HG03342 (cell line): ENCODE results near the gene STAB1.

Experiments used
- ATAC-seq: cut with Tn5 transposase; IDR thresholded peaks from one replicate; pipeline ENCODE4 v1.9.1; 2021; ENCODE audit warnings: mild to moderate bottlenecking, moderate library complexity; ENCODE audit not compliant: unreplicated experiment

Gene STAB1

DNA sequence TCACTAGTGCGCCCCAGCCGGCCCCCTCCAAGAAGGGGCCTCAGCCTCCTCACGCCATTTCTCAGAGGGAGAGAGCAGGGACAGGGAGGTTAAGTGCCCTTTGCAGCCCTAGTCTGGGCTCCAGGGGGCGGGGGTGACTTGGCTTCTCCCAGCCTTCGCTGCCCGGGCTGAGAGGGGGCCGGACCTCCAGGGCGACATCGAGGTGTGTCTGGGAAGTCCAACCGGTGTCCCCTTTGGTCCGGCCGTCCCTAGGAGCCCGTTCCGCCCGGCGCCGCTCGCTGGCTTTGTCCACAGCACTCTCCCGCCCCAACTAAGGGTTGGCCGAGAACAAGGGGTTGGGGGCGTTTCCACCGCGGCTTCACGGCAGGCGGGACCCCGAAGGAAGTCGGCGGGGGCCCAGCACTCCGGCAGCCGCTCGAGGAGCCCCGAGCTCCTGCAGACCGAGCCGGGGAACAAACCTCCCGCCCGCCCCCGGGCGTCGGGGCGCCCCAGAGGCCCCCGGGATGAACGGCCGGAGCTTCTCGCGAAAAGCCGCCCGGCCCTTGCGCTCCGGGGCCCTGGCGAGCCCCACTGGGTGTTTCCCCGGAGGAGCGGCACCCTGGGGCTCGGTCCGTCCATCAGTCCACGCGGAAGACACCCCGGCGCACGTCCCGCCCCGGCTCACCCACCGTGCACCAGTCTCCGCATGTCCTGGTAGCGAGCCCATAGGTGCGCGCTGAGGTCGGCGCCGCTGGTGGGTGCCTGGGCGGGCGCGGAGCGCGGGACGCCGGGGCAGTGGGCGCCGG lies 37.9 kb downstream of the STAB1 start:
- no peak for ATAC-seq

- ATAC-seq = peak; percentile 30
These were observed 38.6 kb downstream of the STAB1 start, which contains the start of gene NT5DC2 for GRCh38 chr3:52533623-52534280. Gene NT5DC2, minus strand, starts transcription at chr3:52533857. Its CDS starts 120 bp downstream, at chr3:52533737.

DNA sequence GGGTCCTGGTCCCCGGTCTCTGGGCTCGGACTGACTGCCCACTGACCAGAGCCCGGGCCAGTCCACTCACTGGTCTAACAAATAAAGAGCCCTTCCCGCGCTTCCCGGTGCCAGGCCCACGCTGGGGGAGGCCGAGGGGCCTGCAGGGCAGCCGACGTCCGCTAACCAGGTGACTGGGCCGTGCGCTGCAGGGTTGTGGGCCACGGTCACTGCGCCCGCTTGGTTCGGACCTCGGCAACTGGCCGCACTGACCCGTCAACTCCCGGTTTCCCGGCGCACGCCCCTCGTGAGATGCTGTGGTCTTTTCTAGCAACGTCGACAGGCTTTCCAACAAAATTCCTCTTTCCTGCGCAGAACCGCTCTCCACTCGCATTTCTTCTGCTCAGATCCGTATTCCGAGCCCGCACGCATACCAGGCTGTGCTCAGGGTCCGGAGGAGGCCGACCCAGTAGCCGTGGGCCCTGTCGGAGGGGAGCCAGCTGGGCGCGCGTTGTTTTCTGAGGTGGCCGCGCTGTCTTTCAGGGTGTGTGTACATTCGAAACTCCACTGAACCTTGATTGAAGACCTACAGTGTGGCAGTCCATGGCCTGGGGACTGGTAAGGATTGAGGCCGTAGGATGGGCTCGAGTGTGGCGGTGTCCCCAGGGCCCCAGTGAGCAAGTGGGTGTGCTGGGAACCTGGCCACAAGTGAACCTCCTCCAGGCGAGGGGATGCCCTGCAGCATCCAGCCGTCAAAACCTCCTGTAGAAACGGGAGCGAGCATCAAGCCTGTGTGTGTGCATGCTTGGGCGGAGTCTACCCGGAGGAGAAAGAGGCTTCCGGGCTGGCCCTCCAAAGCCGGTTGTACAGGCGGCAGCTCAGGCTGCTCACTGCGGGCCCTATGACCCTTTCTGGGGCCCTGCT lies 39.4 kb downstream of the STAB1 start:
- no peak for ATAC-seq

DNA sequence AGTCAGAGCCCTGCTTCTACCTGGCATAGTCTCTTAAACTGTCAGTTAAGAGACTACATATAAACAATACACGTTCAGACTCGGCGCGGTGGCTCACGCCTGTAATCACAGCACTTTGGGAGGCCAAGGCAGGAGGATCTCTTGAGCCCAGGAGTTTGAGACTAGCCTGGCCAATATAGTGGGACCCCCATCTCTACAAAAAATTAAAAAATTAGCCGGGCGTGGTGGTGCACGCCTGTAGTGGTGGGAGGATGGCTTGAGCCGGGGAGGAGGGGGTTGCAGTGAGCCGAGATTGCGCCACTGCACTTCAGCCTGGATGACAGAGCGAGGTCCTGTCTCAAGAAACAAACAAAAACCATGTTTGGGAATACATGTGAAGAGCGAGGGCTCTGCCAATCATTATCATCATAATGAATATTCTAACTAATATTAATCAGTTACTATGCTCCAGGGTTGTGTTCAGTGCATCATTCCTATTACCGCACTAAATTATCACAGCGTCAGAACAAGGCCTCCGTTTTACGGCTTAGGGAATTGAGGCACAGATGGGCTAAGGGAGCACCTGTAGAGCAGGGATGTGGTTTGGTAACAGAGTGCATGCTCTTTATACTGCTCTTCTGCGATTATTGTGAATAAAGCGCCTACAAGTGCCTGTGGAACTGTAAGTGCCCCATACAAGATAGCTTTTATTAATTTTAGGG lies 40.4 kb downstream of the STAB1 start:
- no peak for ATAC-seq

DNA sequence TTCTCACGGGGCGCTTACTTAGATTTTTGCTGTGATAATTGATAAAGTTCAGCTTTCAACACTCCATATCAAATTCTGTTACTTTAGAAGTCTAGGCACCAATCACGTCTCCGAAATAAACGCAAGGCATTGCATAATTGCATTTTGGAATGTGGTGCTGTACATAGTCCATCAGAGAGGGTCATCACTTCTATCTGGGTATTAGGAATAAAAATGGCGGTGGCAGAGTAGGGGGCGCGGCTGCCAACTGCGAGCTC lies 40.9 kb downstream of the STAB1 start:
- no peak for ATAC-seq

DNA sequence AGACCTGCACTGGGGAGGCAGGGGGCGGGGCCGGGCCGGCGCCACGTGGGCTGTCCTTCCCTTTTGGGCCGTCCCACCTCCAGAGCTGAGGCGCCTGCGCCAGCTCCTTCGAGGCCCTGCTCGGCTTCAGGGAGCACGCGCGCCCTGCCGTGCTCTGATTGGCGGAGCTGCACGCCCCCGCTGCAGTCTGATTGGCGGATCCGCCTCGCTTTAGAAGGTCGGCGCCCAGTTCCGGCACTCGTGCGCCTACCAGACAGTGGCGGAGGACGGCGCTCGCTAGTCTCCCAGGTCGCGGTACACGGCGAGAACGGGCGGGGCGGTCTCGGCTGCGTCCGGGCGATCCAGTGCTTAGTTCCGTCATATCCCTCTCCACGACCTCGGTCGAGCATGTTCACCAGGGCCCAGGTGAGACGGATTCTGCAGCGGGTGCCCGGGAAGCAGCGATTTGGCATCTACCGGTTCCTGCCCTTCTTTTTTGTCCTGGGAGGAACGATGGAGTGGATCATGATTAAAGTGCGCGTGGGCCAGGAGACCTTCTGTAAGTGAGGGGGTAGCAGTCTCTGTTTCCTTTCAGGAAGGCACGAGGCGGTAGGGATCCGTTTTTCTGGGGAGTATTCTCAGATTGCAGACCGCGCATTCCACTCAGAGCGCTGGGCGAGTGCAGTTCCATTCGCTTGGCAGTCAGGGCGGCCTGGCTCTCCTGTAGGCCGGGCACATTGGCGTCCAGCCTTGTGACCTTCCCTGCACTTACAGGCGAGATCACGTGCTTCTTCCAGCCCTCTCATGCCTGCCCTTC lies 41.4 kb downstream of the STAB1 start, which contains the start of gene UQCC5:
TSS of gene UQCC5 (plus strand) at position 237 of the 796 bp plus-strand sequence. CDS start at position 388, 151 bp downstream.
- ATAC-seq = peak; percentile 81

GRCh38 chr3:52537165-52537620 lies 42.1 kb downstream of the STAB1 start:
- no peak for ATAC-seq

GRCh38 chr3:52537726-52538421 lies 42.7 kb downstream of the STAB1 start:
- no peak for ATAC-seq

- ATAC-seq = no peak
These were observed 44.0 kb downstream of the STAB1 start for GRCh38 chr3:52539010-52539653.

DNA sequence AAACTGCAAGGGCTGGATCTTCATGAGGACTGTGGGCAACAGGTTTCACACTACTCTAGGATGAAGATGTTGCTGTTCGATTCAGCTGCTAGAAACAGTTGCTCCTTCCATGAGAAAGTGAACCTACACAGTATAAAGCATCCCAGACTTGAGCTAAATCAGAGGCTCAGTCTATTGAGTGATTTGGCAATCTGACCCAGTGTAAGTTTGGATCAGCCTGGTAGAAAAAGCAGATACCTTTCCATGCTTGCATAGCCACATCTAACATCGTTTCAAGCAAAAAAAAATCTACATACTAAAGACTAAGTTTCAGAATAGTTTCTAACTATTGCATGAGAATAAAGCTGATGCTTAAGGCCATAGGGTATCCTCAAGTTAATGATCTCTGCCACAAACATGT lies 45.9 kb downstream of the STAB1 start:
- ATAC-seq = no peak

DNA sequence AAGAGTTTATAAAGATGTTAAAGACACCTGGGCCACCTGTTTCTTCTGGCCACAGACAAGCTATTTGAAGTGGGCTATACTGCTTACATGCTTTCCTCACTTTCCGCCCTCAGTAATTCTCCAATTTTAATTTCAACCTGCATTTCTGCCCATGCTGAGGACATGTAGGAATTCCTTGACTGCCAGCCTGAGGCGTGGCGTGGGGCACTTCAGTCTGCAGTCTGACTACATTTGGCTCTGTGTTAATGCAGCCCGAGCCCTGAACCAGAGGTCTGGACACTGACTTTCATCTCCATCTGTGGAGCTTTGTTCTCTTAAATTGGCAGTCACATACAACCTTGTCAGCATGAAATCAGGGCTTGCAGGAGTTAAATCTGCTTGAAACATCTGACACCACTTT lies 49.8 kb downstream of the STAB1 start:
- no peak for ATAC-seq

GRCh38 chr3:52546111-52546901 lies 51.2 kb downstream of the STAB1 start:
- ATAC-seq = no peak

DNA sequence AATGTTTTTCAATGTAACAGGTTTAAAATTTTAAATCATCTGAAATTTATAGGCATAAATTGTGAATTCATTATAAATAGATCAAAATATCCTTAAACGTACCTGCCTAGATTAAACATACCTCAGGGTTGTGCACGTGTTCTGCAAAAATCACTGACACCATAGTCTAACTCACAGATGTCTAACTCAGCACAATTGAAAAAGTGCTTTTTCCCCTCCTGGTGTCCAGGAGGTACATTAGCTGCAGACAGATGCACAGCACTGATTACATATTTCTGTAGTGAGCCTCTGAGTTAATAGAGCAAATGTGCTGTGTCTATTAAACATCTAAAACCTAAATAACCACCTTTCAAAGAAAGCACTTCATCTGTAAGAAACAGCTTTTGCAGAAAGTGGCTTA lies 52.0 kb downstream of the STAB1 start:
- ATAC-seq = no peak

- no peak for ATAC-seq
These were observed 56.0 kb downstream of the STAB1 start for GRCh38 chr3:52551118-52551517.

DNA sequence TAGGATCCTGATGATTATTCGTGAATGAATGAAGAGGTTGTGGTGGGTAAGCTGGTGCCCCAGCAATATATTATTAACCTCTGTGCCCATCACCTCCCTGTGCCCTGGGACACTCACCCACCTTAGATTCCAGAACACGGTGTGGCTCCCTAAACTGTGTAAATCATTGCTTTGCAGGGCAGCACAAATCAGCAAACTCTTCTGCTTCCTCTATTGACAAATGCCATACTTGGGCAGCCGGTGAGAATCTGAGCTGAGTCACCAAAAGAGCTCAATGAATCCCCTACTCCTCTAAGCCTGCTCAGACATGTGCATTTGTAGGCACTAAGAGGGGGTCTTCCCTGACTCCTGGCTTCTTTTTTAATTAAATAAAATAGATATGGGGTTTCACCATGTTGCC lies 57.0 kb downstream of the STAB1 start:
- no peak for ATAC-seq

- ATAC-seq = no peak
These were observed 59.1 kb downstream of the STAB1 start for GRCh38 chr3:52554026-52554755.

- ATAC-seq = no peak
These were observed 59.9 kb downstream of the STAB1 start for GRCh38 chr3:52555056-52555455.
